ENCODE results near the gene STRN3.

- TF ChIP-seq CTCF (IDR thresholded peaks at IDR 0.05) (no peak), POLR2AphosphoS5 (IDR thresholded peaks at IDR 0.05) (no peak)
Measured at GRCh38 chr14:31037709-31038221, 11.6 kb upstream of the STRN3 start.
